BLaER1 treated with 17β-estradiol and CSF1 and Interleukin-3, amounts not matched to agents 10 nM and 100 nM (cell line): ENCODE data around the gene IFI35.

ENCODE experiments used
- H3K27ac ChIP-seq, 11 experiments: shearing (Covaris generic); formaldehyde crosslinking; 2 replicates each; pipeline ENCODE4 v1.8.1; 2022
- H3K27me3 ChIP-seq, 11 experiments: shearing (Covaris generic); formaldehyde crosslinking; 2 replicates each; pipeline ENCODE4 v1.8.1; 2022
- H3K36me3 ChIP-seq, 11 experiments: shearing (Covaris generic); formaldehyde crosslinking; 2 replicates each; pipeline ENCODE4 v1.8.1; 2022
- H3K4me1 ChIP-seq, 10 experiments: shearing (Covaris generic); formaldehyde crosslinking; 2 replicates each; pipeline ENCODE4 v1.8.1; 2022
- H3K4me2 ChIP-seq, 11 experiments: shearing (Covaris generic); formaldehyde crosslinking; 2 replicates each; pipeline ENCODE4 v1.8.1; 2022
- H3K4me3 ChIP-seq, 10 experiments: shearing (Covaris generic); formaldehyde crosslinking; 2 replicates each; pipeline ENCODE4 v1.8.1; 2022
- H3K9ac ChIP-seq, 11 experiments: shearing (Covaris generic); formaldehyde crosslinking; 2 replicates each; pipeline ENCODE4 v1.8.1; 2022
- H3K9me3 ChIP-seq, 11 experiments: shearing (Covaris generic); formaldehyde crosslinking; replicated peaks in 1 of 11; 2 replicates each; pipeline ENCODE4 v1.8.1; 2022
- H4K20me1 ChIP-seq, 11 experiments: shearing (Covaris generic); formaldehyde crosslinking; 2 replicates each; pipeline ENCODE4 v1.8.1; 2022
- Cebpa-rat ChIP-seq, 11 experiments: shearing (Covaris generic); IDR thresholded peaks; 2 replicates each; pipeline ENCODE4 v1.8.1; 2022

Gene IFI35

DNA sequence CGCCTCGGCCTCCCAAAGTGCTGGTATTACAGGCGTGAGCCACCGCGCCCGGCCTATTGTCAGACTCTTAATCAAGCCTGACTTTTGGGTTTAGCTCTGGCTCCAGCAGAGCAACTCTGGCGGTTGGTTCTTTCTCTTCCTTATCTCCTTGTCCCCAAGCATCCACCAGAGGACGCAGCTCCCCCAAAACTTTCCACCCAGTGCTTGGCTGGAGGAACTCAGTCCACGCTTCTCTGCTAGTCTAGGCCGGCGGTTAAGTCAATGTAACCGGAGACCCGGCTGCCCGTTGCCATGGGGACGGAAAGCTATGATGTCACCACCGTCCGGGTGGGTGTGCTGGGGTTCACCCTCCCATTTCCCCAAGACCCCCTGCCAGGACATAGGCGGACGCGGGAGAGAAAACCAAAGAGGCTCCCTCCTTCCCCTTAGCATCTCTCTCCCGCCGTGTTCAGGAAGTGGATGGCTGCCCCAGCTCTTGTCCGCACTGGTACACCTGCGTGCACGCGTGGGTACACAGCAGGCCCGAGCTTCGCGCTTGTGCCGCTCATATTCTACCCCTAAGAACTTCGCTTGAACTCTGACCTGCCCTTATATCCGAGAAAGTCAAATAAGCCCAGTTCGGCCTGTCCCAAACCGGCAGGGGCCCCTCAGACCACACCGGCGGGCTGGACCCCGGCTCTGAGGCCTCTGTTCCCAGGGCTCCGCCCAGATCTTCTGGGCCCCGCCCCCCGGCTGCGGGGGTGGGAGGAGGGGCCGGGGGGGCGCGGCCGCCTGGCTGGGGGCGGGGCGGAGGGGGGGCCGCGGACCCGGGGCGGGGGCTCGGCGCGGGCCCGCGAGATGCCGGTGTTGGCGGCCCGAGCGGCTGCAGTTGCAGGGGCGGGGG, 18.1 kb downstream of the IFI35 start, which contains the start of gene RND2:
Gene RND2 (plus strand): TSS at position 825 of the 883 bp plus-strand sequence. CDS start 117 bp downstream, outside the sequence.
- peak within 1 kb of the TSS; percentile 85 to 99 (median 98) for H3K4me2 ChIP-seq
- peak within 1 kb of the TSS; percentile 37 to 72 (median 67); a peak in 20 of 22 replicates for H3K27ac ChIP-seq
- peaks cover 0 to 8% (median 0%) of the 10 kb centered on the region in 11 experiments; a peak in 3 of 22 replicates for H3K36me3 ChIP-seq
- H3K27me3 ChIP-seq = peaks cover 0 to 20% (median 5%) of the 10 kb centered on the region in 11 experiments; a peak in 9 of 22 replicates
- H3K9me3 ChIP-seq = no peaks in the 10 kb centered on the region
- H3K4me1 ChIP-seq = peaks cover 25 to 61% (median 47%) of the 10 kb centered on the region in 10 experiments
- peaks cover 0 to 9% (median 0%) of the 10 kb centered on the region in 11 experiments; a peak in 6 of 22 replicates for H4K20me1 ChIP-seq
- no peak for TF ChIP-seq Cebpa-rat (IDR thresholded peaks at IDR 0.05)
- H3K9ac ChIP-seq = peak within 1 kb of the TSS; percentile 64 to 79 (median 77)
- peak within 1 kb of the TSS; percentile 60 to 77 (median 65) for H3K4me3 ChIP-seq

DNA sequence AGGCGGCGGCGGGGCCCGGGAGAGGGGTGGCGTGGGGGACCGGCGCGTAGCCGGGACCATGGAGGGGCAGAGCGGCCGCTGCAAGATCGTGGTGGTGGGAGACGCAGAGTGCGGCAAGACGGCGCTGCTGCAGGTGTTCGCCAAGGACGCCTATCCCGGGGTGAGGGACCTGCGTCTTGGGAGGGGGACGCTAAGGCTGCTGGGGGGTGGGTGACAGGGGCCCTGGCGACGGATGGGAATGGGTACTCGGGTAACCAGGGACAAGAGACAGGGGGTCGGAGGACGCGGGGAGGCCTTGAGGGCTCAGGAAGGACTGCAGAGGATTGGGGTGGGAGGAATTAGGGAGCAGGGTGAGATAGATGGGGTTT, 18.7 kb downstream of the IFI35 start:
- Histone ChIP-seq H3K9me3 (no peaks in the 10 kb centered on the region), H3K36me3 (0 out of 22 replicates have a peak, but pooled peaks cover 0 to 2% (median 0%) of the 10 kb centered on the region in 11 experiments), H3K4me3 (peak overlapping the region in 6 of 10 experiments; percentile 24 to 77 (median 58); a peak in 8 of 20 replicates), H3K27ac (no peak overlapping the region), H4K20me1 (peaks cover 0 to 3% (median 0%) of the 10 kb centered on the region in 11 experiments; a peak in 4 of 22 replicates), H3K27me3 (peaks cover 0 to 20% (median 5%) of the 10 kb centered on the region in 11 experiments; a peak in 9 of 22 replicates), H3K4me2 (peak overlapping the region in 9 of 11 experiments; percentile 39 to 99 (median 85); a peak in 16 of 22 replicates), H3K9ac (peak overlapping the region in 3 of 11 experiments; percentile 11 to 53 (median 32); a peak in 3 of 22 replicates), H3K4me1 (peaks cover 19 to 56% (median 44%) of the 10 kb centered on the region in 10 experiments)
- TF ChIP-seq Cebpa-rat (IDR thresholded peaks at IDR 0.05) = no peak

DNA sequence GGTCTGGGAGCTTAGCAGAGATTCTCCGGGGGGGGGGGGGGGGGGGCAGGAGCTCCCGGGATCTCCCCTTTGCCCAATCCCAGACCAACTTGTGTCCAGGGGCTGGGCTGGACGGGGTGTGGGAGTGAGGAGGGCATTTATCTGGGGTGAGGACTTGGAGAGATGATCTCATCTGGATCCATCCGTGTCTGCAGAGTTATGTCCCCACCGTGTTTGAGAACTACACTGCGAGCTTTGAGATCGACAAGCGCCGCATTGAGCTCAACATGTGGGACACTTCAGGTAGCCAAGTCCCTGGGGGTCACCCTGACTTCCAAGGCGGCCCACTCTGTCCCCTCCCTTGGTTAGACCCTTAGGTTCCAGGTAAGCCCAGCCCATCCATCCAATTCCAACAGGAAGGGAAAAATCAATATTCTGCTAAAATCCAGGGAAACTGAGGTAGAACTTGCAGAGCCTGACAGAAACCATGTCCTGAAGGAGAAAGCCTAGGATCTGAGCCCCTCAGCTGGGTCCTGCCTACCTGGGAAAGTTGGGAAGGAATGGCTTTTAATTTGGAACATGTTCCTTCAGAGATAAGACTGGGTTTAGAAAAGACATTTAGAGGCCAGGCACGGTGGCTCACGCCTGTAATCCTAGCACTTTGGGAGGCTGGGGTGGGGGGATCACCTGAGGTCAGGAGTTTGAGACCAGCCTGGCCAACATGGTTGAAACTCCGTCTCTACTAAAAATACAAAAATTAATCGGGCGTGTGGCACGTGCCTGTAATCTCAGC, 19.4 kb downstream of the IFI35 start:
- peak overlapping the region; percentile 0 to 99 (median 74); a peak in 17 of 22 replicates for H3K4me2 ChIP-seq
- H3K27me3 ChIP-seq = peaks cover 0 to 20% (median 5%) of the 10 kb centered on the region in 11 experiments; a peak in 9 of 22 replicates
- H3K36me3 ChIP-seq = no peaks in the 10 kb centered on the region
- peaks cover 0 to 1% (median 0%) of the 10 kb centered on the region in 11 experiments; a peak in 2 of 22 replicates for H4K20me1 ChIP-seq
- TF ChIP-seq Cebpa-rat (IDR thresholded peaks at IDR 0.05) = no peak
- no peak overlapping the region for H3K27ac ChIP-seq
- peaks cover 16 to 49% (median 37%) of the 10 kb centered on the region in 10 experiments for H3K4me1 ChIP-seq
- peak overlapping the region in 1 of 11 experiments; percentile 32; a peak in 1 of 22 replicates for H3K9ac ChIP-seq
- no peak overlapping the region for H3K4me3 ChIP-seq
- no peaks in the 10 kb centered on the region for H3K9me3 ChIP-seq

DNA sequence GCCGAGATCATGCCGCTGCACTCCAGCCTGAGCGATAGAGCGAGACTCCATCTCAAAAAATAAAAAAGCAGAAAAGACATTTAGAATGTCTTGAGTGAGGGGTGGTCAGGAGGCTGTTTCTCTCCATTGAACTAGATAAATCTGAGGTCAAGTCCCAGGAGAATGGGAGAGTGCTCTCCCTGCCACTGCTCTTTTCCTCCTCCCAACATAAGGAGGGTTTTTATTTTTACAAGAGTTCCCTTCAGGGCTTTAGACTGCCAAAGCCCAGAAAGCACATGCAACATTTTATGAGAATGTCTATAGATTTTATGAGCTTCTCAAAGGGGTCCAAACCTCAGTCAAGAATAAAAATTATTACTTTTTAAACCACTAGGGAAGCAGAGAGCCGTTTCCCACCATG, 20.0 kb downstream of the IFI35 start:
- no peak overlapping the region for H3K27ac ChIP-seq
- H3K4me1 ChIP-seq = peaks cover 16 to 46% (median 34%) of the 10 kb centered on the region in 10 experiments

DNA sequence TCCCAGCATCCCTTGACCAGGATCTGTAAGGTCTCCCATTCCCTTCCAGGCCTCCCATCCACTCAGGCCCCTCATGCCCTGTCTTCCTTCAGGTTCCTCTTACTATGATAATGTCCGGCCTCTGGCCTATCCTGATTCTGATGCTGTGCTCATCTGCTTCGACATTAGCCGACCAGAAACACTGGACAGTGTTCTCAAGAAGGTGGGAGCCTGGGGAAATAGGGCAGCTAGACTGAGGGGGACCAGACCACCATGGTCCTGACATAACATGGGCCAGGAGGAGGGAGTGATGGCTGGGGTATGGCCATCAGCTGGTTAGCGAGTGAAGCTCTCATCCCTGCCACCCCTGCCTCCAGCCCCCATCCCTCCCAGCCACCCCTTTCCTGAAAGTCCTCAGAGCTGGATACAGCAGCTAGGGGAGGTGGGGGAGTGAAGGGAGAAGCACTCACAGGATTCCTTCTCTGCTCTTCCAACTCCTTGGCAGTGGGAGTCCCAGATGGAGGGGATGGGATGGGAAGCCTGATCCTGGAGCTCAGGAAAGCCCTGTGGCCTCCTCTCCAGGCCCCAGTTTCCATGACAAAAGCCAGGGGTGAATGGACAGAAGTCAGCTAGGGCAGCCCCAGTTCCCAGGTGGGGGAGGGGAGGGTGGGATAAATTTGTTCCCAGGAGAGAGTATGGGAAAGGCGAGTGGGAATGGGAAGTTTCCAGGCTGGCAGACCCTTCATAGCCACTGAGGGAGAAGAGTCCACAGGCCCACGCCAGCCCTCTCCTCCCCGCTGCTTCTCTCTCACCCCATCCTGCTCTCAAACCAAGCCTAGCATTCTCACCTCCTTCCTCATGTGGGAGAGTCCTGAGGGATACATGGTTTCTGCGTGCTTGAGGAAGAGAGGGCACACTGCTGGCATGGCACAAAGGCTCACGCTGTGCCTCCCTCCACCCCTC, 20.8 kb downstream of the IFI35 start:
- Histone ChIP-seq H3K27me3 (peaks cover 0 to 20% (median 5%) of the 10 kb centered on the region in 11 experiments; a peak in 9 of 22 replicates), H3K4me3 (no peak overlapping the region), H3K4me2 (peak overlapping the region in 5 of 11 experiments; percentile 71 to 99 (median 97); a peak in 5 of 22 replicates), H3K36me3 (no peaks in the 10 kb centered on the region), H3K9me3 (no peaks in the 10 kb centered on the region), H3K4me1 (peaks cover 16 to 45% (median 33%) of the 10 kb centered on the region in 10 experiments), H4K20me1 (no peaks in the 10 kb centered on the region; a peak in 1 of 22 replicates), H3K27ac (no peak overlapping the region), H3K9ac (no peak overlapping the region)
- no peak for TF ChIP-seq Cebpa-rat (IDR thresholded peaks at IDR 0.05)

More for the DNA sequence above, 20.0 kb downstream of the IFI35 start:
- Histone ChIP-seq H3K9me3 (no peaks in the 10 kb centered on the region), H3K9ac (no peak overlapping the region; a peak in 1 of 22 replicates), H3K27me3 (peaks cover 0 to 20% (median 5%) of the 10 kb centered on the region in 11 experiments; a peak in 9 of 22 replicates), H3K4me2 (peak overlapping the region in 9 of 11 experiments; percentile 9 to 99 (median 85); a peak in 15 of 22 replicates), H3K36me3 (no peaks in the 10 kb centered on the region), H4K20me1 (no peaks in the 10 kb centered on the region; a peak in 1 of 22 replicates), H3K4me3 (no peak overlapping the region)
- no peak for TF ChIP-seq Cebpa-rat (IDR thresholded peaks at IDR 0.05)

DNA sequence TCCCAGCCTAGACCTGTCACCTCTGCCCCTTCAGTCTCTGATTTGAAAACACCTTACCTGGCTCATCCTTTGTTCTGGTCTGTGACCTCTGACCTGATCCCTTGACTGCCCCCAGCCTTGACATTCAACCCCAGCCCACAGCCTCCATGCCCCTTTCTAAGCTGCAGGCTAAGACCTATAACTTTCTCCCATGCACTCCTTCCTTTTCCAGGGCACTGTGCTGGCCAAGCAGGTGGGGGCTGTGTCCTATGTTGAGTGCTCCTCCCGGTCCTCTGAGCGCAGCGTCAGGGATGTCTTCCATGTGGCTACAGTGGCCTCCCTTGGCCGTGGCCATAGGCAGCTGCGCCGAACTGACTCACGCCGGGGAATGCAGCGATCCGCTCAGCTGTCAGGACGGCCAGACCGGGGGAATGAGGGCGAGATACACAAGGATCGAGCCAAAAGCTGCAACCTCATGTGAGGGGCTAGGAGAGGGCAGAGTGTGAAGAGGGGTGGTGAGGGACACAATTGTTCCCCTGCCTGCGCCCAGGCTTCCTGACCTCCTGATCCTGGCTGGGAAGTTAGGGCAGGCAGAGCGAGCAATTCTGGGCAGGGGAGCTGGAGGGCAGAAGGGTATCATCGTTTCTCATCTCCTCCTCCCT, 21.8 kb downstream of the IFI35 start:
- Histone ChIP-seq H3K9me3 (no peaks in the 10 kb centered on the region), H3K4me1 (peaks cover 9 to 45% (median 31%) of the 10 kb centered on the region in 10 experiments; a peak in 18 of 20 replicates), H3K4me3 (no peak overlapping the region), H3K9ac (no peak overlapping the region), H3K27me3 (peaks cover 0 to 20% (median 5%) of the 10 kb centered on the region in 11 experiments; a peak in 9 of 22 replicates), H3K27ac (no peak overlapping the region; a peak in 1 of 22 replicates), H4K20me1 (no peaks in the 10 kb centered on the region; a peak in 1 of 22 replicates), H3K36me3 (no peaks in the 10 kb centered on the region), H3K4me2 (no peak overlapping the region)
- TF ChIP-seq Cebpa-rat (IDR thresholded peaks at IDR 0.05) = no peak

DNA sequence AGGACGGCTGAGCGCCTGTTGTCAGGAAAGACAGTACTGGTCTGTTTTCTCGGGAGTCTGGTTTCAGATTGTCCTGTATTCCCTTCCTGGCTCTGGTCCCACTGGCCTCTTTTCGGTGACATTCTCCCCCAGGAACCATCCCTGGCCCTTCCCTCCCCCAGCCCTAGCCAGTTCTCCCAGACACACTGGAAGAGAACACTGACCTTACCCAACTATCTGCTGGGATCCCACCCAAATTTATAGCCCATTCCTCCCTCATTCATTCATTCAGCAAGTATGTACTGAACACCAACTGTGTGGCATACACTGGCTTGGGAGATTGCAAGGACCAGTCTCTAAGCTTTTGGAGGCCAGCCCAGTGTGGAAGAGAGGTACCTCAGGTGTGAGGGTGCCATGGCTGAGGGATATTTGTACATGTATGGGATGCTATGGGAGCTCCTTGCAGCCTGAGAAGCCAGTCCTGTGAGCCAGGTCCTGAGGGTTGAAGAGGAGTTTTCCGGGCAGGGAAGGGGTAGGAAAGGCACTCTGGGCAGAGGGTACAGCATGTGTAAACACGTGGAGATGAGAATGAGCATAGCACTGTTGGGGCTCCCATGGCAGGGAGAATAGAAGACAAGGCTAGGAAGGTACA, 23.7 kb downstream of the IFI35 start:
- TF ChIP-seq Cebpa-rat (IDR thresholded peaks at IDR 0.05) = no peak
- H3K27ac ChIP-seq = peak overlapping the region in 2 of 11 experiments; percentile 5 to 42; a peak in 2 of 22 replicates
- peak overlapping the region in 1 of 11 experiments; percentile 5; a peak in 1 of 22 replicates for H3K9ac ChIP-seq
- peaks cover 4 to 48% (median 37%) of the 10 kb centered on the region in 10 experiments; a peak in 16 of 20 replicates for H3K4me1 ChIP-seq
- H3K9me3 ChIP-seq = no peaks in the 10 kb centered on the region
- H3K36me3 ChIP-seq = no peaks in the 10 kb centered on the region
- no peak overlapping the region for H3K4me3 ChIP-seq
- H3K27me3 ChIP-seq = peaks cover 0 to 14% (median 5%) of the 10 kb centered on the region in 11 experiments; a peak in 8 of 22 replicates
- H4K20me1 ChIP-seq = no peaks in the 10 kb centered on the region; a peak in 1 of 22 replicates
- H3K4me2 ChIP-seq = no peak overlapping the region
